CD4-positive, alpha-beta T cell treated with Interleukin-10 for 1 hour (primary cell): ENCODE data around the gene NDUFS7.
"Not testable (repeated sequence)": the region's sequence is repeated elsewhere in the genome, so short reads cannot be mapped to it uniquely, and the experiment has no call there.

Experiments used
- DNase-seq: peaks from one replicate; pipeline ENCODE4 v3.0.0-alpha.2; 2020

The NDUFS7 gene

DNA sequence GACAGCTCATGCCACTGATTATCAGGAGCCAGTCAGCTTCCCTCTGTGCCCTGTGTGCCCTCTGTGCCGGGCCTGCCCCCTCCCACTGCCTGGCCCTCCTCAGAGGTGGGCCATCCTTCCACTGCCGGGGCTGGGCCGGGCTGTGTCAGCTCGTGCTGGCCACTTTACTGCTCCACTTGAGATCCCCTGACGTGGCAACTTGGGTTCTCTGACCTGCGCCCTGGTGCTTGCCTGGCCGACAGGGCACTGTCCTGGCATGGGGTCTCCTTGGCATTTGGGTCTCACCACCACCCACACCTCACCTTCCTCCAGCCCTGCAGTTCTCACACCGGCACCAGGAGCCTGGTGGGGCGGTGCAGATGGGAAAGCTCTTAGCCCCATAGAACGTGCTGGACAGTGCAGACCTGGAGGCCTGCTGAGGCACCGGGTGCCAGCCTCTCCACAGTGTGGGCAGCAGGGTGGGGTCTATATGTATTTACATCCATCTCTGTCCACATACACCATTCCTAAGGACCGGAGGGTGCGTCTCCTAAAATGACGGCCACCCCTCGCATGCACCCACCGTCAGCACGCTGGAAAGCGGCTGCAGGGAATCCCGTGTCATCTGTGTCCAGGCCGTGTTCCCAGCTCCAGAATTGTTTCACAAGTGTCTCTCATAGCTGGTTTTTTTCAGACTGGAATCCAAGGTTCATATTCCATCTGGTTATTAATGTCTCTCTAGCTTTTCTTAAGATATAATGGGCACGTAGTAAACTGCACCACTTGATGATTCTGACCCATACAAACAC, 35.4 kb downstream of the NDUFS7 start:
- DNase-seq, result no peak

DNA sequence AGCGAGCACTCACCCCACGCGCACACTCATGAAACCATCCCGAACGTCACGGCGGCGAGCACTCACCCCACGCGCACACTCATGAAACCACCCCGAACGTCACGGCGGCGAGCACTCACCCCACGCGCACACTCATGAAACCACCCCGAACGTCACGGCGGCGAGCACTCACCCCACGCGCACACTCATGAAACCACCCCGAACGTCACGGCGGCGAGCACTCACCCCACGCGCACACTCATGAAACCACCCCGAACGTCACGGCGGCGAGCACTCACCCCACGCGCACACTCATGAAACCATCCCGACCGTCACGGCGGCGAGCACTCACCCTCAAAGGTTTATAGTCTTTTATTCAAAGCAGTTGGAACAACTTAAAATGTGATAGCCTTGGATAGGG, 36.4 kb downstream of the NDUFS7 start:
- DNase-seq, result not testable (repeated sequence)

DNA sequence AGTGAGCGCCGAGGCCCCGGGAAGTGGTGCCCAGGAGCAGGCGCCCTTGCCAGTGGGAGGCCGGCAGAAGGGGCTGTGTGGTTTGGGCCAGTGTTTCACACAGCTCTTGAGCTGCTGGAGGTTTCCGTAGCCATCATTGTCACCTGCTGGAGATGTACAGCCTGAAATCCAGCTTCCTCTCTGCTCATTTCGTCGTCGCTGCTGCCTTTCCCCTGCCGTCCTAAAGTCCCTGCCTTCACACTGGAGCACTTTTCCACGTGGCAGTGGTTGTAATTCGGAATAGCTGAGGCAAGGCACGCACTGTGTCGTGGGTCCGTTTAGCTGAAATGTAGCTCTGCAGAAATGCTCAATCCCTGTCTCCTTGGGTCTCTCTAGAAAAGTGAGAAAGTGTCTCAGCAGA, 36.9 kb downstream of the NDUFS7 start:
- DNase-seq, result no peak

DNA sequence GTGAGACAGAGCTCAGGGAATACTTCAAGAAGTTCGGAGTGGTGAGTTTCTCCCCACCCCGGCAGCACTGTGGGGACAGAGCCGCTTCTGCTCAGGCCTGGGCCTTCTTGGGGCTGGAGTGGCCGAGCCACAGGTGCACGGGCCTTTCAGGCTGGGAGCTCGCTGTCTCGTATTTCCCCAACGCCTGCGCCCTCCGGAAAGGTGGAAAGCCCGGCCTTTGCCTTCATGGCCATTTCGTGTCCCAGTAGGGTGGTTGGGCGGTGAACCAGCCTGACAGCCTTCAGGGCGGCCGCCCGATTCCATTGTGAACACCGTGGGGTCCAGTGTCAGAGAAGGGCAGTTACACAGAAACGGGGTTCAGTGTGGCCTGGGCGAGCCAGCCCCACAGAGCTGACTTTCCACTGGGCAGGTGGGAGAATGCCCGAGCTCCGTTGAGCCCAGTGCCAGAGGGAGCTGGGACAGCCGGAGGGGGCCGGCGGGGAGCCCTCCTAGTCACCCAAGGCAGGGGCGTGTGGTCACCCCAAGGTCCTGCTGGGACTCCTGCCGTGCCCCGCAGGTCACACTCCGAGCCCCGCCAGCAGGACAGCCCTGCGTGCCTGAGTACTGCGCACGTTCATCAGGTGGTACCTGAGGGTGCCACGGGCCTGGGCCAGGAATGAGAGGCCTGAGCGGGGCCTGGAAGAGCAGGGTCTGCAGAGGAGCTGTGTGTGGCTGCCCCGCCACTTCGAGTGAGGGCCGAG, 37.7 kb downstream of the NDUFS7 start:
- no peak for DNase-seq

DNA sequence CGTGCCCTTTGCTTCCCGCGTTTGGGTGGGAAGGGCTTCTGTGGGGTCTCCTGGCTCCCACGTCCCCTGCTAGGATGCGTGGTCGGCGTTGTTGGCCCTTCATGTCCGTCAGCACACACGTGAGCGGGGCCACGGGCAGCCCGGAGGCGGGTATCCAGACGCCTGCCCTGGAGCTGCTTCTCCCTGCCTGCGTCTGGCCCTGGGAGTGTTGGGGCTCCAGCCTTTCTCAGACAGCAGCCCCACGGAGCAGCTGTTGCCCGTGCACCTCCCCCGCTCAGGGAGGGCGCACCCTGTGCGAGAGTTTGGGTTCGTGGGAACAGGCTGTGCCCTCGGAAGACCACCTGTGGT, 38.2 kb downstream of the NDUFS7 start:
- no peak for DNase-seq

DNA sequence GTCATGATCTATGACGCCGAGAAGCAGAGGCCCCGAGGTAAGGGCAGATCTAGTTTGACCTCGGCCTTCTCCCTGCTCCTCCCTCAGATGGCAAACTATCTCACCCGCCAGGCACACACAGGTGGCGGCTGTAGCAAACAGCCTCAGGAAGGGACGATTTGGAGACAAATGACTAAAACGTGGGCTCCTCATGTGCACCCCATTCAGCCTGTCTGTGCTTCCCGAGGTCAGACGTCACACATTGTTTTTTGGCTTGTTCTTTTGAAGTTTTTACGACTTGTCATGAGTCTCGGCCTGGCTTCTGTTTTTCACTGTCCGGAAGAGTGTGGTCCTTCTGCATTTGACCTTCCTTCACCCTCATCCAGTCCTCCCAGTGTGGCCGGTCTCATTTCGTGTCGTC, 38.7 kb downstream of the NDUFS7 start:
- no peak for DNase-seq

DNA sequence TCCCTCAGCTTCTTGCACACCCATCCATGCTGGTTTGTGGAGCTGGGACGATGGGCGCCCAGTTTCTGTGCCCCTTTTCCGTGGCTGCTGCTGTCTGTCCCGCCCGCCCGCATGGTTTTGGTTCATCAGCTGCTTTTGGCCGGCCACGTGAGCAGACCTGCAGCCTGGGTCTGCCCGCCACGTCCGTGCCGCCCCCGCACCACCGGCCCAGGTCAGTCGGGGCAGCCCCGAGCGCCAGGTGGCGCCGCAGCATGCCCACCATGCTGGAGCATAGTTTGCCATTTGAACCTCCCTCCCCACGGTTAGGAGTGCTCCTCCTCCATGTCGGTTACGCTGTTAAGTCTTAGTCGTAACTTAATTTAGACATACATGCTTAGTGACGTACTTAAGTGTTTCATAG, 39.2 kb downstream of the NDUFS7 start:
- no peak for DNase-seq

DNA sequence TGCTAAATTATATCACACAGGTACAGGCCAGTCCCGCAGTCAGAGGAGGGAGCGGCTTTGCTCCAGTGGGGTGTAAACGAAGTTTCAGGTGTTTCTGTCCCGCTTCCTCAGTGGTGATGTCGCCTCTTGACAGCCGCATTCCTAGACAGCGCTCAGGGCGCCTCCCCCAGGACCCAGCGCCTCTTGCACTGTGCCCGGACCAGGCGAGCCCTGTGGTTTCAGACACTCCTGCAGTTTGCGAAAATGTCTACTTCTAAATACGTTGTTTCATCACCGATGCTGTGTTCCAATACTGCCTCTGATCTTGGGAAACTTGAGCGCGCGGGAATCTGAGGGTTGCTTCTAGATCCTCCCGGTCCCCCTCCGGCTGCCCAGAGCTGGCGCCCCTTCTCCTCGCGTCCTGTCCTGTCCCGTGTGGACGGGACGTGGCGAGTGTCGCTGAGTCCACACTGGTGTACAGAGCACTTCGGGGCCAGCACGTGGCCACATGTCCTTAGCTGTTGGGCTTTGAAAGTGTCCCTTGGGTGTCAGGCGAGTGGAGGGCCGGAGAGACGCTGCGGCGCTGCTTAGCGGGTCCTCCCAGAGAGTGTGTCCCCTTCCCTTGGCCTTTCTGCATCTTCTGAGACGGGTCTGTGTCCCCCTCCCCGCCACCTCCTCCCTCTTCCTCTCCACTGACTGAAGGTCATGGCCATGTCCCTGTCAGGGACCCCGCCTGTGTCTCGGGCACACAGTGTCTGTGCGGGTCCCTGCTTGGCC, 39.9 kb downstream of the NDUFS7 start:
- no peak for DNase-seq

DNA sequence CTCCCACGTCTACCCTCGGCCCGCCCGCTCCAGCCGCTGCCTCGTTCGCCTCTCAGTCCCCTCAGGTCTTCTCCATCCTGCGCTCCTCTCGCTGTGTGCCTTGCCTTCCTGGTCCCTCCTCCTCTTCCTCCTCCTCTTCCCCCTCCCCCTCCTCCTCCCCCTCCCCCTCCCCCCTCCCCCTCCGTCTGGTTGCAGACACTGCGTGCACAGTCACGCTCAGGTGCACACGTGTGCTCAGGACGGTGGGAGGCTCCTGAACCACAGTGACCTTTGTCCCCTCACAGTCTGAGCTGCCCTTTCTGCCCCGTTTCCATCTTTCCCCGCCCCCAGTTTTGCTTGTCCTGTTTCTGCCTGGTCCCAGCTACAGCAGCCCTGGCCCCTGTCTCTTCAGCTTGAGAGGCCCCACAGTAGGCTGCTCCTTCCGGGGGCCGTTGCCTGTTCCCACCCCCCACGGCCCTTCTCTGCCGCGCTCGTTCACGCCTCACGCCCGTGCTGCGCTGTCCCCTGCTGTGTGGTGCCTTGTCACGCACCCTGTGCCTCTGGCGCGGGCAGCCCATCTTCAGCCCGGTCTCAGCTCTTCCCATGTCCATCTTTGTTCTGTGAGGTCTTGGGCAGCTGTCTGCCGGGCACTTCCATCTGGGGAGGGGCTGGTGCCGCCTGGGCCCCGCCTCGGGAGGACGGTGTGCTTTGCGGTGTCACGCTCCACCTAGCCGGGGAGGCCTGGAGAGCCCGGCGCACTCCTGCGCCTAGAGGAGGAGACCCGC, 40.7 kb downstream of the NDUFS7 start:
- no peak for DNase-seq

DNA sequence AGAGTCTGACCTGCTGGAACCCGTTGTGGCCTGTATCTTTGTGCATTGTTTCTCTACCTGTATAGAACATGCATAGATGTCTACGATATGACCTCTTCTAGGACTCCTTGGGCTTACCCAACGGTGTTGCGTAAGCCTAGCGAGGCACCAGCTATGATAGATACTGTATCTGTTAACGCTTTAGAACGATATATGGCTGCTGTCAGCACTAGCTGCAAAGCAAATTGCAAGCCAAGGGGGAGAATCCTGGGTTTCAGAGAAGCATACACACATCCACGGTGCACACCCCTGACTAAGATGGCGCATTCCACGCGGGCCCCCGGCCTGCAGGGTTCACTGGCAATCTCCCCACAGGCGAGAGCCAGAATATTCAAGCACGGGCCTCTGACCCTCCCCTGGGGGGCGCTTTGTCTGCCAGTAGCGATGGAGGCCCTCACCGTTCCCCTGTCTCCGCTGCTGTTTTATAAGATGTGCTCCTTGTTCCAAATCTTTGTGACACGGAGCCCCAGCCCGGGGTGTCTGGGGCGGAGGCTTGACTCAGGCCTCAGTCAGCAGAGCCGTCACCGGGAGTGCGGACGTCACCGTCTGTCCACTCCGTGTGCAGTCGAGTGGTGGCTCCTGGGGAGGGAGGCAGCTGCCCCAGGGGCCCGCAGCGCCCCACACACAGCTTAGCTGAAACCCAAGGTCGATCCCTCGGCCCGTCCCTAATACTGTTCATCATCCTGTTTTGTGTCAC, 41.6 kb downstream of the NDUFS7 start:
- DNase-seq, result no peak

DNA sequence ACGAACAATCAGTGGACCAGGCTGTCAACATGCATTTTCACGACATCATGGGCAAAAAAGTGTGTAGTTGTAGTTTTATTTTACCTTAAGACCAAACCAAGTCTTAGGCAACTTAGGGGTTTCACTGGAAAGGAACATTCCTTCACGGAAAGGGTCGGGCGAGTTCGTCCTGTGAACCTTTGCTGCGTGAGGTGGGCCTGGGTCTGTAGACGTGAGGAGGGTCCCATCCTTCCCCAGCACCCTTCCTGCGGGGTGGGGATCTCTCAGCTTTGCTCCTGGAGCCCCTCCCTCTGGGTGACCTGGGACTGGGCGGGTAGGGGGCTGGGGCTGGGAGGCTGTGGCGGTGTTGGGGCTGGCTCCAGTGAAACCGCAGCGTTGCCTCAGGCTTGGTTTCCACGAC, 42.2 kb downstream of the NDUFS7 start:
- DNase-seq, result no peak

DNA sequence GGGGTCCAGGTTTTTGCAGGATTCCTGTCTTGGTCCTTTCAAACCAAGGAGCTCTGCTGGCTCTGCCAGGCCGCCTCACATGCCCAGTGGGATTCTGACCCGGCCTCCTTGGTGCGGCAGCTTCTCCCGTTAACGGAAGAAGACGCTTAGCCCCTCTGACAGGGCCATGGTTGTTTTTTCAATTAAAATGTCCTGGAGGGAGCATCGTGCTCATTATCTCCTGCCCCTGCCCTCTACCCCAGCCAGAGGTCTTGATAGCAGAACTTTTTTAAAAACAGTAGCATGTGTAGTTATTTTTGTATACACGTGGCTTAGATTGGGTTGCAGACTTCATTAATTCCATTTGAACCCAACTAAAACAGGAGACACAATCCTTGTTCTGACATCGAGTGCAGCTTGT, 43.0 kb downstream of the NDUFS7 start:
- DNase-seq, result no peak

DNA sequence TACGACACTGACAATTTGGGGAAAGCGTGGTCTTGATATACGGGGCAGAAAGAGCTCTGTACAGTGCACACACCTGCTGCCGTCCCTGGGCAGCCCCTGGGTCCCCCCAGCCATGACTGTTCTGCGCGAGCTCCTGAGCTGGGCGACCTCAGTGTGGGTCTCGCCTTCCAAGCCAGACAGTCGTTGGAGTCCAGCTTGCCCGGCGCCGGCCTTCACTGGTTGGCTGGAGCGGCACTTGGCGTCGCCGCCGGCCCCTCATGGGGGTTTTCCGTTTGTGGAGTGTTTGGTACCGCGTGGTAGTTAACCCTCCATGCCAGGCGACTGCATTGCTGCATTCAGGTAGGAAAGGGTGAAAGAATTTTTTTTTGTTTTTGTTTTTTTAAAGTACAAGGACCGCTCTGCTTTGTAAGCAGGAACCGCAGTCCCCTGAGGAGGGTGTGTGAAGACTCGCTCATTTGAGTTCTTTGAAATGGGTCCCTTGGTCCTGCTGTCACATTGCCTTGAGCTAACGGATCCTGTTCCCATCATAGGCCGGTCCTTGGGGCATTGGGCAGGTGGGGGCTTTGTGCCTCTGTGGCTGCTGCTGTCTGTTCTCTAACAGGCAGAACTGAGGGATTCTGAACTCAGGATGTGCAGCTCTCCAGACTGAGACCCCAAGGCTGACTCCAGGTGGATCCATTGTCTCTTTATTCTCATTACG, 43.7 kb downstream of the NDUFS7 start:
- DNase-seq, result no peak

DNA sequence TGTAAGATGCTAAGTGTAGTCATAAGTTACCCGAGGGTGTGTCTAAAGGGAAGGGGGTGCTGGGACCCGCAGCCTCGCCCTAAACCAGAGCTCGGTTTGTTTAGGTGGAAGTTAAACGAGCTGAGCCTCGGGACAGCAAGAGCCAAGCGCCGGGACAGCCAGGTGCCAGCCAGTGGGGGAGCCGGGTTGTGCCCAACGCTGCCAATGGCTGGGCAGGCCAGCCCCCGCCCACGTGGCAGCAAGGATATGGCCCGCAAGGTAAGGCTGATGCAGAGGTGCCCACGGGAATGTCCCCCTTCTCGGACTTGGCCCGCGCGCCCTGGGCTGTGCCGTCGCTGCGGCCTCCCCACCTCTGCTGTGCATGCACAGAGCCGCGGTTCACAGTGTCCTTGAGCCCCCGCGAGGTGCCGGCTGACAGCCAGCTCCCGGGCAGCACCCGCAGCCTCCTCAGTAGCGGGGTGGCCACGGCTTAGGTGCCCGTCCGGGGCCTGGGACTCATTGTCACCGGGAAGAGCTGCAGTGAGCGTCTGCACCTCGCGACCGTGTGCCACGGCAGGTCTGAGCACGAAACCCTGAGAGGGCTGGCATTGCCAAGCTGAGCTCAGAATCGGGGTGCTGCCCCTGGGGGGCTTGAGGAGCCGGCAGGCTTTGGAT, 45.2 kb downstream of the NDUFS7 start:
- DNase-seq, result no peak

DNA sequence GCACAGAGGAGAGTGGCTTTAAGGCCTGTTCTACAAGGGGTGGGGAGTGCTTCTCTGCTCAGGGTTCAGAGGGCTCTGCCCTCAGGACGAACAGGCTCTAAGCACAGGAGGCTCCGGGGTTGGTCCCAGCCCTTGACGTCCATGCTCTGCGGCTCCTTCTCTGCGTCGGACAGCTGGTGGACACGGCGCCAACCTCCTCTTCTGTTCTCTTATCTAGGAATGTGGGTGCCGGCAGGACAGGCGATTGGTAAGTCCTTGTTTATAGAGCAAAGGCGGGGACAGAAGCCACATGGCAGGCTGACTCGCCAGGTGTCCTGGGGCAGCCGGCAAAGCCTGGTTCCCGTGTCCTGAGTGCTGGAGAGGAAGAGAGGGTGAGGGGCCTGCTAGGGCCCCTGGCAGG, 46.0 kb downstream of the NDUFS7 start:
- DNase-seq, result no peak

DNA sequence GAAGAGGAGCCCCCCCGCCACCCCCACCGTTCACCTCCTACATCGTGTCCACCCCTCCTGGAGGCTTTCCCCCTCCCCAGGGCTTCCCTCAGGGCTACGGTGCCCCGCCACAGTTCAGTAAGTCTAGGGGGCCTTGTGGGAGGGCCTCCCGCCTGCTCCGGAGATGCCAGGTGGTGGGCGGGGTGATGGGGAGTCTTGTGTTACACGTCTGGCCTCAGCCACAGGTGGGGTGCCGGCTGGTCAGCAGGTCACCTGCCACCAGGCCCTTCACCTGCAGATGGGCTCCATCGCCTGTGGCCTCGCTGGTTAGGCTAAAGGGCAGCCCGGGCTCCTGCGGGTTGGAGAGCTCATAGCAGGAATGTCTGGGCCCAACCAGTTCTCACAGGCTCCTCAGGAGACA, 46.5 kb downstream of the NDUFS7 start:
- DNase-seq, result no peak

DNA sequence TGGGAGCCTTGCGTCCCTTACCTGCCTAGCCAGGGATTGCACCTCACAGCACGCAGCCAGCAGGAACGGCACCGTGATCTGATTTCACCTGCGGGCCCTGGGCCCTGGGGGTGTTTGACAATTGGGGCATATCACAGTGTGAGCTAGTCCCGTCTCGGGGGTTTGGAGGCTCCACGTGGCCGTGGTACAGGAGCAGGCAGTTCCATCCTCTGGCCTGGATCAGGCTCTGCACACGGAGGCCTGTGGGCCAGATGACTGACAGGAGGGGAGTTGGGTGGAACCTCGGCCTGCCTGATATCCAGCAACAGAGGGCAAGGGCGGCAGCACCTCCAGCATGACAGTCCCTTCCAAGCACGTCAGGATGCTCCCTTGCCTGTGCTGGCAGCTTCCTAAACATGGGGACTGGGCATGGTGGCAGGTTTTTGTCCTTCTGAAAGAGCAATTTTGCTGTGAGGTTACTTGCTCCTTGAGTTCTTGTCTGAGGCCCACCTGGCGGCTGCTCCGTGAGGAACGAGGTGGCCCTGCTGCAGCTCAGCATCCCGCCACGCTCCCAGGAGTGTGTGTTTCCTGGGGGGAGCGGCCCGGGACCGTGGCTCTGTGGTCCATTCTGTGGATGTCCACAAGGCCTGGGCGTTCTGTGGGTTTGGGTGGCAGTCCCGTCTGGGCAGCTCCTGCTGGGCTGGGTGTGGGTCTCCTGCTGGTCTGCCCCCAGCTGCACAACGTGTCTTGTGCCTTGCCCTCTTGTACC, 48.2 kb downstream of the NDUFS7 start:
- no peak for DNase-seq

DNA sequence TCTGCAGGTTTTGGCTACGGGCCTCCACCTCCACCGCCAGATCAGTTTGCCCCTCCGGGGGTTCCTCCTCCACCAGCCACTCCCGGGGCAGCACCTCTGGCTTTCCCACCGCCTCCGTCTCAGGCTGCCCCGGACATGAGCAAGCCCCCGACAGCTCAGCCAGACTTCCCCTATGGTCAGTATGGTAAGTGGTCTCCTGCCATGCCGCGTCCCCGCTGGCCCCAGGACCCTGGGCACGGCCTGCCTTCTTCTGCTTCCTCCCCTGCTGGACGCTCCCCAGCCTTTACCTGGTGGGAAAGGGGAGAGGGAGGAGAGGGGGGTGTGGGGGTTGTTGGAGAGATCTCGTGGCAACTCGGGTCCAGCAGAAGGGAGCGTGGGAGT, 48.8 kb downstream of the NDUFS7 start:
- DNase-seq, result no peak

DNA sequence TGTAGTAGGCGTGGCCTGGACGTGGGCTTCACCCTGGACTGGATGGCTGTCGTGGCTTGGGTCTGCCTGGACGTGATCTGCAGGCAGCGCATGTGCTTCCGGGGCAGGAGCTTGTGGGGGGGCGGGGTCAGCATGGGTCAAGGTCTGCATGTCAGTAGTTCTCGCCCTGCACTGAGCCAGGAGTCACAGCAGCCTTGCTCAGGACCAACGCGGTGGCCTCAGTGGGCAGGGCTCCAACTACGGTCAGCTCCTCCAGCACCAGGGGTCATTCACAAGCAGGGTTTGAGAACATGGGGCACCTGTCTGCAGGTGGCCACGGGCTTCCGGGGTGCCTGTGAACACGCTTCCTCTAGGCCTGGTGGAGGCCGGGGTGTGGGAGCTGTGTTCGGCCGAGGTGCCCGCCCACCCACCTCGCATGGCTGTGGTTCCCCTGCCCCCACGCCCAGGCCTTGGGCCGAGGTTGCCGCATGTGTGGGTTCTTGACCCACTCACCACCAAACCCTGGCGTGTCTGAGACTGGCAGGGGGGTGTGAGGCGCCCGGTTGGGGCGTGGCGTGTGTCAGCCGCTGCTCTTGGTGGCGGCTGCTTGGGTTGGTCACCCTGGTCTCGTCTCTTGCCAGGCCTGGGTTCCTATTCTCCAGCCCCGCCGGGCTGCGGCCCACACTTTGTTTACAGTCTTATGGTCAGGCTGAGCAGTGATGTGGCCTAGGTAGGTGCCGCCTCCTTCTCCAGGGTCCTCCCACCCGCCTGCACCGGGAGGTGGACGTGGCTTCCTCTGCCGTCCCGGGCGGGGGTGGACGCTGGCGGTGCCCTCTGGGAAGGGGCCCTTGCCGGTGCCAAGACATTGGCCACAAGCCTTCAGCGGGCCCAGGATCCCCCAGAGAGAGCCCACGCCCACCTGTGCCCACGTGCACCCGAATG, 49.7 kb downstream of the NDUFS7 start:
- DNase-seq, result no peak

DNA sequence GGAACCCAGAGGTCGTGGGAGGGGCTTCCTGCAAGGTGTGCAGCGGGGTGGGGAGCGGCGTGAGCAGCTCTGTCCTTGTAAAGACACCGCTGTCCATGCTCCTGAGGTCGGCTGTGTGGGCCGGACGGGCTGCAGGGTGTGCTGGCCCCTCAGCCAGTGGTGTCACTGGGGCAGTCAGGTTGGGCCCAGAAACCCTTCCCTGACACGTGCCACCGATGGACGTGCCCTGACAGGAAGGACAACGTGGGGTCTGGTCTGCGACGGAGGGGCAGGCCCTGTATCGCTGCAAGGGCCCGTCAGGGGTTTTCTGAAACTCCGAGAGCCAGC, 50.3 kb downstream of the NDUFS7 start:
- DNase-seq, result no peak
